Chondrocyte (in vitro differentiated cells): Measurements from ENCODE around the gene SNRNP200. TPM values are rescaled to one million over a fixed set of nuclear protein-coding genes. Genes with fewer than 3 reads are reported as not detected.

Source experiments
- DNase-seq: peaks from one replicate; pipeline ENCODE4 v3.0.0; 2021; ENCODE audit warnings: mixed read lengths, low spot score
- H3K27ac Mint-ChIP-seq: one replicate; pipeline ENCODE4 v1.8.0; 2021; ENCODE audit warnings: mild to moderate bottlenecking, moderate library complexity, mixed read lengths; ENCODE audit not compliant: unreplicated experiment
- H3K27me3 Mint-ChIP-seq: 2 replicates; pipeline ENCODE4 v1.8.0; 2021; ENCODE audit warnings: low read depth, mixed read lengths
- H3K36me3 Mint-ChIP-seq: 2 replicates; pipeline ENCODE4 v1.8.0; 2021; ENCODE audit warnings: low read depth, mixed read lengths
- H3K4me1 Mint-ChIP-seq: 2 replicates; pipeline ENCODE4 v1.8.0; 2021; ENCODE audit warnings: low read depth, mild to moderate bottlenecking, mixed read lengths
- H3K4me3 Mint-ChIP-seq: one replicate; pipeline ENCODE4 v1.8.0; 2021; ENCODE audit warnings: mild to moderate bottlenecking, moderate library complexity, mixed read lengths; ENCODE audit not compliant: unreplicated experiment
- H3K9me3 Mint-ChIP-seq: 2 replicates; pipeline ENCODE4 v1.8.0; 2021; ENCODE audit warnings: low read depth, mixed read lengths
- CTCF ChIP-seq: fragments of 200-600 bp; sonication (generic); IDR thresholded peaks from 2 replicates; pipeline ENCODE4 v1.5.0; 2021; ENCODE audit warnings: antibody characterized with exemption, mild to moderate bottlenecking, moderate library complexity
- total RNA-seq: library from RNA; stranded (reverse); gene quantifications from 3 replicates; pipeline ENCODE4 v1.2.1, GENCODE V29; 2021

SNRNP200 gene
- total RNA-seq, 1 donor from 2014 or later: 82.6 TPM

- Mint-ChIP-seq H3K36me3 (no peaks in the 10 kb centered on the region), H3K4me3 (no peak overlapping the region), H3K9me3 (no peaks in the 10 kb centered on the region), H3K27me3 (peaks cover 3% of the 10 kb centered on the region), H3K27ac (no peak overlapping the region), H3K4me1 (peaks cover 27% of the 10 kb centered on the region)
- no peak for DNase-seq
- TF ChIP-seq CTCF: no peak
These were observed 24.5 kb upstream of the SNRNP200 start for GRCh38 chr2:96329874-96330273.

GRCh38 chr2:96329456-96329855 is 24.1 kb upstream of the SNRNP200 start:
- Mint-ChIP-seq H3K36me3 (no peaks in the 10 kb centered on the region), H3K4me3 (no peak overlapping the region), H3K4me1 (peaks cover 27% of the 10 kb centered on the region), H3K9me3 (no peaks in the 10 kb centered on the region), H3K27ac (no peak overlapping the region), H3K27me3 (peaks cover 3% of the 10 kb centered on the region)
- no peak for DNase-seq
- TF ChIP-seq CTCF: no peak

GRCh38 chr2:96326990-96327820 is 21.9 kb upstream of the SNRNP200 start:
- Mint-ChIP-seq H3K27ac (no peak overlapping the region), H3K9me3 (no peaks in the 10 kb centered on the region), H3K36me3 (no peaks in the 10 kb centered on the region), H3K4me3 (no peak overlapping the region), H3K4me1 (peaks cover 25% of the 10 kb centered on the region), H3K27me3 (peaks cover 11% of the 10 kb centered on the region)
- TF ChIP-seq CTCF: no peak
- no peak for DNase-seq

- H3K36me3 Mint-ChIP-seq: no peaks in the 10 kb centered on the region
- H3K4me1 Mint-ChIP-seq: peaks cover 29% of the 10 kb centered on the region
- no peak for TF ChIP-seq CTCF
- peaks cover 13% of the 10 kb centered on the region for H3K27me3 Mint-ChIP-seq
- DNase-seq: no peak
- no peak overlapping the region for H3K4me3 Mint-ChIP-seq
- no peak overlapping the region for H3K27ac Mint-ChIP-seq
- no peaks in the 10 kb centered on the region for H3K9me3 Mint-ChIP-seq
These were observed 21.2 kb upstream of the SNRNP200 start for GRCh38 chr2:96326564-96326963.

- DNase-seq: no peak
These were observed 20.5 kb upstream of the SNRNP200 start for GRCh38 chr2:96325884-96326255.

More at GRCh38 chr2:96325884-96326255, 20.5 kb upstream of the SNRNP200 start:
- no peak for TF ChIP-seq CTCF
- no peaks in the 10 kb centered on the region for H3K9me3 Mint-ChIP-seq
- H3K27me3 Mint-ChIP-seq: peaks cover 14% of the 10 kb centered on the region
- peak overlapping the region; percentile 79 for H3K4me3 Mint-ChIP-seq
- peaks cover 31% of the 10 kb centered on the region for H3K4me1 Mint-ChIP-seq
- H3K27ac Mint-ChIP-seq: no peak overlapping the region
- H3K36me3 Mint-ChIP-seq: no peaks in the 10 kb centered on the region
